ENCODE data around the gene UNC93A.
"Not testable (repeated sequence)": the region's sequence is repeated elsewhere in the genome, so short reads cannot be mapped to it uniquely, and the experiment has no call there.

UNC93A gene

DNA sequence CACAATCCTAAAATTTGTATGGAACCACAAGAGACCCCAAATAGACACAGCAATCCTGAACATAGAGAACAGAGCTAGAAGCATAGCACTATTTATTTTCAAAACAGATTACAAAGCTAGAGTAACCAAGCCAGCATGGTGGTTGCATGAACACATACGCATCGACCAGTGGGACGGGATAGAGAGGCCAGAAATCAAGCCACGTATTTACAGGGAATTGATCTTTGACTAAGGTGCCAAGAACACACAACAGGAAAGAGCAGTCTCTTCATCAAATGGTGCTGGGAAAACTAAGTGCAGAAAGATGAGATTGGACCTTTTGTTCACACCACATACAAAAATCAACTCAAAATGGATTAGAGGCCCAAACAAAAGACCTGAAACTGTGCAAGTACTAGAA, 54.8 kb downstream of the UNC93A start:
- DNase-seq, result no peak

DNA sequence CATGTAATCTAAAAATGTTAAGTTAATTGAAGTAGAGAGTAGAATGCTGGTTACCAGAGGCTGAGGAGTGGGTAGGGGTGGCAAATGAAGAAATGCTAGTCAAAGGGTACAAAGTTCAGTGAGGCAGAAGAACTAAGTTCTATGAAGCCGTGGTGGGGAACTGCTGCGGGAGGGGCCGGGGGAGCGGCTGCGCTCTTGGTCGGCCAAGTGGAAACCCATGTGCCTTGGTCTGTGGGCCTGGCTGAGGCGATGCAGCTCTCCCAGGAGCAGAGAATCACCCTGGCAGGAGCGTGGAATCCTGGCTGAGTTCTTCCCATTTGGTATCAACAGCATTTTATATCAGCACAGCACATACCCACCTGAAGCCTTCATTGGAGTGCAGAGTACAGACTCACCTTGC, 56.1 kb downstream of the UNC93A start:
- no peak for DNase-seq

DNA sequence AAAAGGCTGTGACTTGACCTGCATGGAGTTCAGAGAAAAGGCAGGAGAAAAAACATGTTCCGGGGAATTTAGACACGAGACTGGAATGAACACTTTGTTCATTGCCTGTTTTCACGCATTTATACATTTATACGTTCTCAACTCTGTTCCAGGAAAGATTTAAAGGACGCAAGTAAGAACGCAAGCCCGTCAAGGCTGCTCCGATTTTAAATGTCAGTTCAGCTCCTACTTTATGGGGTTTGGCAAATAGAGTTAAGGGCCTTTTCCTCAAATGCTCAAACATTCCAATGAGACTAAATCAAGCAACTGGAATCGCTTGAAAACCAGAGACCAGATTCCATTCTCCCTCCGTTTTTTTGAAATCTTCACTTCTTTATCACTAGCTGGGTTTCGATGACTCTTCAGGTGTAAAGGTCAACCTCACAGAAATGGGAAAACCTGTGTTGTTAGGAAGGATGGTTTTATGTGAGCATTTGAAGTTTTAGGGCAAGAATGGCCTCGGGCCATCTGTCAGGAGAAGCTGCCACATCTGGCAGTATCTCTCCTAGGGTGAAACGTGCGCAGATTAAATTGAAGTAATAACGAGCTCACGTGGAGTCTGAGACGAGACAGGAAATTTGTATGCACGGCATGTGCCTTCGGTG, 58.6 kb downstream of the UNC93A start:
- no peak for DNase-seq

DNA sequence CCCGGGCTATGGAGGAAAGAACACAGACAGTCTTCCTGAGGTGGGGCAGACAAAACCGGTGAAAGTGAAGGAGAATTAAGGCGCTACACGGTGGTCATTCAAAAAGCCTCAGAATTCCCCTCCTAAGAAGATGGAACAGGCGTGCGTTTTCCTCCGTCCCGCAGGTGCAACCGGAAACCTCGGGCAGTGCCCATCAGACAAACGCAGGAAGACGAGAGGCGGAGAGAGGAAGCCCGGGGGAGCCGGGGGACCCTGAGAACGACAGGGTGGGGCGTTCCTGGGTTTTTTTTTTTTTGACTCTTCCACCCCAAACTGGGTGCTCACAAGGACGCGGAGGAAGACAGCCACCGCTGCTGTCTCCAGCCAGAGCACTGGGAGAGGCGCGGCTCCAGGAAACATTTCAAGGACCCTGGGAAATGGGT, 59.2 kb downstream of the UNC93A start:
- DNase-seq, result no peak

GRCh38 chr6:167350731-167351655, 59.9 kb downstream of the UNC93A start:
- DNase-seq, result peak; percentile 78

DNA sequence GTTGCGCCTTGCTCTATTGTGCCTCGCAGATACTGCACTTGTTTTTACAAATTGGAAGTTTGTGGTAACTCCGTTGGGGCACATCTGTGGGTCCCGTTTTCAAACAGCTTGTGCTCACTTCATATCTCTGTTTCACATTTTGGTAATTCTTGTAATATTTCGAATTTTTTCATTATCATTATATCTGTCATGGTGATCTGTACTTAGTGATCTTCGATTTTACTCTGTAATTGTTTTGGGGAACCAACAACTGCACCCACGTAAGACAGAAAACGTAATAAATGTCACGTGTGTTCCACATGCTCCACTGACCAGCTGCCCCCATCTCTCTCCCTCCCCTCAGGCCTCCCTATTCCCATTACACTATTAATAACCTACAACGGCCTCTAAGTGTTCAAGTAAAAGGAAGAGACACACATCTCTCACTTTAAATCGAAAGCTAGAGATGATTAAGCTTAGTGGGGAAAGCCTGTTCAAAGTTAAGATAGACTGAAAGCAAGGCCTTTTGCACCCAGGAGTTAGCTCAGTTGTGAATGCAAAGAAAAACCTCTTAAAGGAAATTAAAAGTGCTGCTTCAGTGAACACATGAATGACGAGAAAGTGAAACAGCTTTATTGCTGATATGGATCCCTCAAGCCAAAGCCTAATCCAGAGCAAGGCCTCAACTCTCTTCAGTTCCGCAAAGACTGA, 60.7 kb downstream of the UNC93A start:
- no peak for DNase-seq

GRCh38 chr6:167356874-167357273, 65.8 kb downstream of the UNC93A start:
- no peak for DNase-seq

DNA sequence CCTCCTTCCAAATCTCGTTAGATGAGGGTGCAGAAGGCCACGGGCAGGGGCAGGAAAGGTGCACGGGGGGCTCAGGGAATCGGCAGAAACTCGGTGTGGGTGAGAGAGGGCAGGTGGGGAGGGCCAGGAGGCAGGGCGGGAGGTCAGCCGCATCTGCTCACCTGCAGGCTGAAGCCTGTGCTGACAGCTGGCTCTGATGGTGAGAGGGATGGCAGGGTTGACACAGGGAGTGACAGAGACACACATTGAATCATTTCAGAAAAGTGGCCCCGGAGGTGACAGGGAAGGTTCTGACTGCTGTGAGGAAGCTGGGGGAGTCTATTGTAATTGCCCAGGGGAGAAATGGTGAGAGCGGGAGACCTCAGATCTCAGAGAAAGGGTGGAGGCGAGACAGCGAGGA, 67.3 kb downstream of the UNC93A start:
- not testable (repeated sequence) for DNase-seq

DNA sequence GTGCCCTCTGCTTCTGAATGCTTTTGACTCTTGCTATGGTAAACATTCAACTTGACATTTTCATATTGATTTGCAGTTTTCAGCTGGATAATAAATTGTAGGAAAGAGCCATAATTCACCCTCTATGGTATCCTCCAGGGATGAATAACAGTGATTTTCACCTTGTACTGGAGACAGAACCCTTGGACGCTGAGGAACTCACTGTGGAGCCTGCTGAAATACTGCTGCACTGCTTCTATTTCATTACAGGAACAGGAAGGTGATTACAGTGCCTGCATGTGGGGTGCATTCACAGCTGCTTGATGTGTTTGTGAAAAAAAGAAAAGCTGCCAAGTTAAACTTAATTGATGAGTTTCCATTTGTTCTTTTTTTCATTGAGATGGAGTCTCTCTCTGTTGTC, 70.1 kb downstream of the UNC93A start:
- not testable (repeated sequence) for DNase-seq
